Adipose tissue (tissue), 3 donors: Measurements from ENCODE around the gene SESN2. TPM values are rescaled to one million over a fixed set of nuclear protein-coding genes. Genes with fewer than 3 reads are reported as not detected.
"Not testable (repeated sequence)": the region's sequence is repeated elsewhere in the genome, so short reads cannot be mapped to it uniquely, and the experiment has no call there.

Source experiments
- H3K27ac ChIP-seq: one replicate; pipeline ENCODE4 v1.5.1; 2013; ENCODE audit warnings: low read depth, low read length
- WGBS, 3 donors: extraction: QIAGEN DNeasy Blood & Tissue Kit; methylation state at CpG; one replicate each; pipeline ENCODE4 v1.1.7; 2013; 5-methylcytosine and 5-hydroxymethylcytosine counted together
- polyA plus RNA-seq, 3 donors: library from polyadenylated mRNA; stranded (reverse); fragments of 200-250 nt; gene quantifications; one replicate each; pipeline ENCODE4 v1.2.3, GENCODE V29; 2013
- donor health status: healthy with polysubstance abuse.
- donor health status: Bipolar disorder and iron deficiency.
- donor health status: healthy.

SESN2 gene
- polyA plus RNA-seq, 3 donors = 6.6 to 17.5 (median 9.1) TPM

GRCh38 chr1:28313702-28314546 is 54.6 kb downstream of the SESN2 start:
- H3K27ac ChIP-seq = peak overlapping the region; percentile 32
- 35 to 63% (median 58%) methylated on average over 6 of the region's 6 CpGs for WGBS, 3 donors

- WGBS, 3 donors = 55 to 92% (median 60%) methylated on average over 8 of the region's 8 CpGs
- peak overlapping the region; percentile 32 for H3K27ac ChIP-seq
These were observed 55.2 kb downstream of the SESN2 start for GRCh38 chr1:28314547-28314941.

- no peak overlapping the region for H3K27ac ChIP-seq
- 81 to 85% (median 84%) methylated on average over 7 of the region's 7 CpGs for WGBS, 3 donors
These were observed 57.7 kb downstream of the SESN2 start for GRCh38 chr1:28317014-28317413.

DNA sequence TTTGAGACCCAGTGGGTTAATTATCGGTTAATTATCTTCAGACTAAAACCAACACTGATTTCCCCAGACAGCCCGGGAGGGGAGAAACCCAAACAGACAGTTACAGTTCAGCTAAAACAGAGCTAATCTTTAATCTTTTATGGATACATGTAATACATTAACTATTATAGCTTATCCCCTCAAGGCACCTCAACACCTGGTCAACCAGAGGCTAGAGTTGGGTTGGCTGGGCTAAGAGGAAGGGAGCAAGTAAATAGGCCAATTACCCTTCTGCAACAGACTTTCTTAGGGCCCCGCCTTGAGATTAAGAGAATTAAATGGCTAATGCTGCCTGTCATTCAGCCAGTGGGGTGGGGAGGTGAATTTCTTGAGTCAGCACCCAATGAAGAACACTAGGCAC is 62.9 kb downstream of the SESN2 start:
- H3K27ac ChIP-seq = no peak overlapping the region
- WGBS, 3 donors = 36 to 84% (median 74%) methylated on average over 3 of the region's 3 CpGs

- H3K27ac ChIP-seq = no peak overlapping the region
- WGBS, 3 donors = 22 to 29% (median 25%) methylated on average over 3 of the region's 3 CpGs
These were observed 64.4 kb downstream of the SESN2 start for GRCh38 chr1:28323720-28324119.

- H3K27ac ChIP-seq = no peak overlapping the region
These were observed 67.2 kb downstream of the SESN2 start for GRCh38 chr1:28326515-28326914.

DNA sequence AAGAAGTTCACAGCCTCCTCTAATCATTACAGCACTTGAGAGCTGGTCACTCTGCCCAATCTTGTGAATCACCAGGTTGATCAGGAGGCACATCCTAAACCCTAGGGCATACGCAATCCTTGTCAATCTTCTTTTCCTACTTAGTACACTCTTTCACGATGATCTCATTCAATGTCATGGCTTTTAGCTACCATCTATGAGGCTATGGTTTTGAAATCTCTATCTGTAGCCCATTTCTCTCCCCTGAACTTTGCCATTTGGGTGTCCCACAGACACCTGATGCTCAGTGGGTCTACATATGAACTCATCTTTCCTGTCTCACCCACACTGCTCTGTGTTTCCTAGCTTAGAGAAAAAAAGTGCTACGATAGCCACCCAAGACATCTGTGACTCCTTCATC is 67.7 kb downstream of the SESN2 start:
- no peak overlapping the region for H3K27ac ChIP-seq
- WGBS, 3 donors = 72 to 84% (median 82%) methylated on average over 3 of the region's 3 CpGs

- 78 to 94% (median 87%) methylated on average over 11 of the region's 11 CpGs for WGBS, 3 donors
- not testable (repeated sequence) for H3K27ac ChIP-seq
These were observed 68.1 kb downstream of the SESN2 start for GRCh38 chr1:28327431-28327830.

- no peak overlapping the region for H3K27ac ChIP-seq
- WGBS, 3 donors = 55 to 67% (median 64%) methylated on average over 16 of the region's 16 CpGs
These were observed 68.9 kb downstream of the SESN2 start for GRCh38 chr1:28328228-28328648.

DNA sequence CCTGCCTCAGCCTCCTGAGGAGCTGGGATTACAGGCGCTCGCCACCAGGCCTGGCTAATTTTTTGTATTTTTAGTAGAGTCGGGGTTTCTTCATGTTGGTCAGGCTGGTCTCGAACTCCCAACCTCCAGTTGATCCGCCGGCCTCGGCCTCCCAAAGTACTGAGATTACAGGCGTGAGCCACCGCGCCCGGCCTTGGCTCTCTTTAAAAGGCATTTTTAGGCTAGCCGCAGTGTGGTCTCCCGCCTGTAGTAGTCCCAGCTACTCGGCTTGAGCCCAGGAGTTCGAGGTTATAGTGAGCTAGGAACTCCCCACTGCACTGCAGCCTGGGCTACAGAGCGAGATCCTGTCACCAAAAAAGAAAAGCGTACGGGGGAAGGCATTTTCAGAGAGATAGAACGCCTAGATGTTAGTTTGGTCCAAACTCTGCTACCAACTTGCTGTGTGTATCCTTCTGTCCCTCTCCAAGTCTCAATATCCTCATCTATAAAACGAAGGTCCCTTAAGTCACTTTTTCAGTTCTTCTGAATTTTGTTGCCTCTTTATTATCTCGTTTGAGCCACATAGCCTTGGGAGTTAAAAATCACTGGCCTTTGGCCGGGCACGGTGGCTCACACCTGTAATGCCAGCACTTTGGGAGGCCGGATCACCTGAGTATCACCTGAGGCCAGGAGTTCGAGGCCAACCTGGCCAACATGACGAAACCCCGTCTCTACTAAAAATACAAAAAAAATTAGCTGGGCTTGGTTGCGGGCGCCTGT is 70.3 kb downstream of the SESN2 start:
- H3K27ac ChIP-seq = no peak overlapping the region
- WGBS, 3 donors = 35 to 39% (median 36%) methylated on average over 29 of the region's 29 CpGs

Other genes starting within 250 kb of the SESN2 start
- 1 to 10 TPM; 3.2 to 5.1 (median 4.2) TPM for gene EYA3, start 170.9 kb upstream of the SESN2 start, polyA plus RNA-seq
- 1 to 10 TPM; 1.0 to 6.6 (median 3.0) TPM for gene PTAFR, start 82.8 kb upstream of the SESN2 start, polyA plus RNA-seq
- gene DNAJC8, start 26.5 kb upstream of the SESN2 start, polyA plus RNA-seq = 100 to 1,000 TPM in 1 of 3 donors, 10 to 100 TPM in 2; 22.4 to 115 (median 63.5) TPM
- gene ATP5IF1, start 23.4 kb upstream of the SESN2 start, polyA plus RNA-seq = 100 to 1,000 TPM; 114 to 260 (median 146) TPM
- 1 to 10 TPM; 7.4 to 9.9 (median 7.6) TPM for gene MED18, start 69.5 kb downstream of the SESN2 start, polyA plus RNA-seq
- 10 to 100 TPM in 2 of 3 donors, 1 to 10 TPM in 1; 9.1 to 20.6 (median 12.4) TPM for gene PHACTR4, start 110.2 kb downstream of the SESN2 start, polyA plus RNA-seq
- 10 to 100 TPM; 18.0 to 29.6 (median 24.1) TPM for gene RCC1, start 246.5 kb downstream of the SESN2 start, polyA plus RNA-seq